ENCODE data around the gene ZFC3H1. TPM values are rescaled to one million over a fixed set of nuclear protein-coding genes. Genes with fewer than 3 reads are reported as not detected.

Gene ZFC3H1, protein sequence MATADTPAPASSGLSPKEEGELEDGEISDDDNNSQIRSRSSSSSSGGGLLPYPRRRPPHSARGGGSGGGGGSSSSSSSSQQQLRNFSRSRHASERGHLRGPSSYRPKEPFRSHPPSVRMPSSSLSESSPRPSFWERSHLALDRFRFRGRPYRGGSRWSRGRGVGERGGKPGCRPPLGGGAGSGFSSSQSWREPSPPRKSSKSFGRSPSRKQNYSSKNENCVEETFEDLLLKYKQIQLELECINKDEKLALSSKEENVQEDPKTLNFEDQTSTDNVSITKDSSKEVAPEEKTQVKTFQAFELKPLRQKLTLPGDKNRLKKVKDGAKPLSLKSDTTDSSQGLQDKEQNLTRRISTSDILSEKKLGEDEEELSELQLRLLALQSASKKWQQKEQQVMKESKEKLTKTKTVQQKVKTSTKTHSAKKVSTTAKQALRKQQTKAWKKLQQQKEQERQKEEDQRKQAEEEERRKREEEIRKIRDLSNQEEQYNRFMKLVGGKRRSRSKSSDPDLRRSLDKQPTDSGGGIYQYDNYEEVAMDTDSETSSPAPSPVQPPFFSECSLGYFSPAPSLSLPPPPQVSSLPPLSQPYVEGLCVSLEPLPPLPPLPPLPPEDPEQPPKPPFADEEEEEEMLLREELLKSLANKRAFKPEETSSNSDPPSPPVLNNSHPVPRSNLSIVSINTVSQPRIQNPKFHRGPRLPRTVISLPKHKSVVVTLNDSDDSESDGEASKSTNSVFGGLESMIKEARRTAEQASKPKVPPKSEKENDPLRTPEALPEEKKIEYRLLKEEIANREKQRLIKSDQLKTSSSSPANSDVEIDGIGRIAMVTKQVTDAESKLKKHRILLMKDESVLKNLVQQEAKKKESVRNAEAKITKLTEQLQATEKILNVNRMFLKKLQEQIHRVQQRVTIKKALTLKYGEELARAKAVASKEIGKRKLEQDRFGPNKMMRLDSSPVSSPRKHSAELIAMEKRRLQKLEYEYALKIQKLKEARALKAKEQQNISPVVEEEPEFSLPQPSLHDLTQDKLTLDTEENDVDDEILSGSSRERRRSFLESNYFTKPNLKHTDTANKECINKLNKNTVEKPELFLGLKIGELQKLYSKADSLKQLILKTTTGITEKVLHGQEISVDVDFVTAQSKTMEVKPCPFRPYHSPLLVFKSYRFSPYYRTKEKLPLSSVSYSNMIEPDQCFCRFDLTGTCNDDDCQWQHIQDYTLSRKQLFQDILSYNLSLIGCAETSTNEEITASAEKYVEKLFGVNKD (N-terminal part only)
- 47.6 and 60.4 TPM in 2 replicates for total RNA-seq
- 17.5 and 23.6 TPM in 2 replicates for polyA plus RNA-seq
- 9.8 and 11.0 TPM in 2 replicates for polyA plus RNA-seq (2011; cell fraction: cytosol; rRNA removed)
- polyA plus RNA-seq (2011; cell fraction: nucleus; rRNA removed) = 185 and 225 TPM in 2 replicates
- 21.5 and 27.2 TPM in 2 replicates for polyA plus RNA-seq (2012)
- polyA minus RNA-seq = 24.8 and 28.8 TPM in 2 replicates
- 15.1 TPM for polyA minus RNA-seq (2011; cell fraction: cytosol; rRNA and poly(A)+ RNA removed)
- polyA minus RNA-seq (2011; cell fraction: nucleus; rRNA and poly(A)+ RNA removed) = 114 and 160 TPM in 2 replicates
- percentile 95 among the genes with signal in this experiment for Bru-seq, nascent RNA
- percentile 84 among the genes with signal in this experiment for BruChase-seq, experiment 1, labeled RNA remaining after a 6-hour chase
- BruChase-seq, experiment 2, labeled RNA remaining after a 2-hour chase = percentile 96 among the genes with signal in this experiment
- long read RNA-seq, full-length matches to known transcripts = 3 of 11 reads
- long read RNA-seq, partial matches to known transcripts = 5 of 11 reads
- long read RNA-seq, other reads (novel, unspliced or antisense) = 3 of 11 reads

DNA sequence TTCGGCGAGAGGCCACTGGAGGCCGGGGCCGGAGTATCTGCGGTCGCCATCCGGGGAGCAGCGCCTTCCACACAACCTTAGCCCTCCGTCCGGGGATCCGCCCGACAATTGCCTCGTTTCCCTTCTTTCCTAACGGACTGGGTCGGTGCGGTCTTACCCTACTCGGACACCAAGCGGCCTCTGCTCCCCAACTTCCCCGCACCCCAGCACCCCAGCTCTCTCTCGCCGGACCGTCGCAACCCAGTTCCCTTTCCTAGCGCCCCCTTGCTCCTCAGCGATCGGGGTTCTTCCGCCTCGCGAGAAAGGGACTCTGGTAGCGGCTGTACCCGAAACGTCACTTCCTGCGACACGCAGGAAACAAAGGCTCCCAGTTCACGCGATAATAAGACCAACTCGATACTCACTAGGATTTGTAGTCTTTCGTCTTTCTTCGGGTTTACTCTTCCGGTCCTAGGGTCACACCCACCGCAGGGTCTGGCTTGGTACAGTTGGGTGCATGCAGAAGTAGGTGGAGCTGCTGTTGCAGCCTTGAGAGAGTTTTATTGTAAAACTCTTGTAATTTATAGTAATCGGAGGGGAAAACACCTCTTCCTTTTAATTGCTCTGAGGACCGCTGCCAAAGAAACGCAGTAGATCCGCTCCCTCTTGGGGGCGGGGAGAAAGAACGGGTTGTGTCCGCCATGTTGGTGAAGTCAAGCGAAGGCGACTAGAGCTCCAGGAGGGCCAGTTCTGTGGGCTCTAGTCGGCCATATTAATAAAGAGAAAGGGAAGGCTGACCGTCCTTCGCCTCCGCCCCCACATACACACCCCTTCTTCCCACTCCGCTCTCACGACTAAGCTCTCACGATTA is at the start of gene ZFC3H1, which contains the start of gene THAP2:
Gene ZFC3H1 (minus strand): TSS at position 288 of the 850 bp plus-strand sequence. CDS start 238 bp downstream, at position 50.
Gene THAP2 (plus strand): TSS at position 741 of the 850 bp plus-strand sequence. CDS start 209 bp downstream, outside the sequence.
- Histone ChIP-seq H4K20me1 (replicated peaks; ENCODE audit: control insufficient read depth, extremely low read depth, insufficient read depth, low read length) (no peaks in the 10 kb centered on the region), H3K4me3 (replicated peaks in 1 of 3; ENCODE audit: insufficient read depth in 1 of 3, low read depth in 1 of 3, low read length in 3 of 3) (peak within 1 kb of the TSS; percentile 81 to 98 (median 92)), H3K4me1 (ENCODE audit: control insufficient read depth, extremely low read depth, insufficient read depth, low read length) (peaks cover 17% of the 10 kb centered on the region), H3K36me3 (ENCODE audit: control insufficient read depth in 2 of 2, extremely low read depth in 1 of 2, insufficient read depth in 2 of 2, low read length in 2 of 2) (peaks cover under 1 to 9% of the 10 kb centered on the region in 2 experiments), H3K9me3 (replicated peaks; ENCODE audit: control insufficient read depth, insufficient read depth, low read length) (no peaks in the 10 kb centered on the region), H3K27ac (ENCODE audit: insufficient read depth, low read depth, low read length) (peak within 1 kb of the TSS; percentile 56), H3K79me2 (ENCODE audit: control insufficient read depth, insufficient read depth, low read length) (peaks cover 54% of the 10 kb centered on the region), H3K27me3 (ENCODE audit: control insufficient read depth in 2 of 2, insufficient read depth in 2 of 2, low read length in 2 of 2) (no peaks in the 10 kb centered on the region), H3K4me2 (ENCODE audit: insufficient read depth, low read length) (peak within 1 kb of the TSS; percentile 98), H3K9me1 (replicated peaks; ENCODE audit: control insufficient read depth, extremely low read depth, insufficient read depth, low read length) (no peaks in the 10 kb centered on the region), H3K9ac (replicated peaks; ENCODE audit: extremely low read depth, insufficient read depth, low read length) (peak within 1 kb of the TSS; percentile 75), H2AFZ (ENCODE audit: low read depth, low read length) (peak within 1 kb of the TSS; percentile 64)
- DNase-seq (ENCODE audit: low read depth, low spot score) (peak; percentile 99), FAIRE-seq (peak; percentile 92)
- dilution Hi-C loops (cut with MboI; ENCODE audit: extremely low pct_ligation_motif_present, low sequenced_read_pairs) = no loop called here
- ChIA-PET POLR2A (interaction anchor here (0.8 to 2.4 kb wide), 5 partner anchors 8 to 91 kb away, joined by 3 to 18 read pairs (median 3); partner anchors contain the start of genes RAB21 and TMEM19), CTCF (interaction anchor here (0.8 to 4.3 kb wide), 12 partner anchors 11 to 91 kb away, joined by 3 to 36 read pairs (median 4); partner anchors contain the start of genes RAB21 and TMEM19)
- TF ChIP-seq MYC (IDR thresholded peaks at IDR 0.05; ENCODE audit: low read depth, low read length) (no peak), POLR2AphosphoS5 (IDR thresholded peaks at IDR 0.05; ENCODE audit: insufficient read depth, low read depth, low read length) (peak; percentile 65), EZH2 (IDR thresholded peaks at IDR 0.05; ENCODE audit: borderline replicate concordance, low read depth, low read length, severe bottlenecking) (no peak), POLR2A (IDR thresholded peaks at IDR 0.05; ENCODE audit: low read depth, low read length) (peak; percentile 73), JUN (IDR thresholded peaks at IDR 0.05; ENCODE audit: borderline replicate concordance, insufficient read depth, insufficient read length, low read depth) (no peak), GATA2 (IDR thresholded peaks at IDR 0.05; ENCODE audit: insufficient read depth, insufficient read length, low read depth, low read length) (no peak), FOS (IDR thresholded peaks at IDR 0.05; ENCODE audit: borderline replicate concordance, insufficient read depth, low read length) (no peak)
- TF ChIP-seq, protein P1, sequence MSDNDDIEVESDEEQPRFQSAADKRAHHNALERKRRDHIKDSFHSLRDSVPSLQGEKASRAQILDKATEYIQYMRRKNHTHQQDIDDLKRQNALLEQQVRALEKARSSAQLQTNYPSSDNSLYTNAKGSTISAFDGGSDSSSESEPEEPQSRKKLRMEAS (IDR thresholded peaks at IDR 0.05; ENCODE audit: insufficient read depth, insufficient read length) = no peak
- TF ChIP-seq, protein P2, sequence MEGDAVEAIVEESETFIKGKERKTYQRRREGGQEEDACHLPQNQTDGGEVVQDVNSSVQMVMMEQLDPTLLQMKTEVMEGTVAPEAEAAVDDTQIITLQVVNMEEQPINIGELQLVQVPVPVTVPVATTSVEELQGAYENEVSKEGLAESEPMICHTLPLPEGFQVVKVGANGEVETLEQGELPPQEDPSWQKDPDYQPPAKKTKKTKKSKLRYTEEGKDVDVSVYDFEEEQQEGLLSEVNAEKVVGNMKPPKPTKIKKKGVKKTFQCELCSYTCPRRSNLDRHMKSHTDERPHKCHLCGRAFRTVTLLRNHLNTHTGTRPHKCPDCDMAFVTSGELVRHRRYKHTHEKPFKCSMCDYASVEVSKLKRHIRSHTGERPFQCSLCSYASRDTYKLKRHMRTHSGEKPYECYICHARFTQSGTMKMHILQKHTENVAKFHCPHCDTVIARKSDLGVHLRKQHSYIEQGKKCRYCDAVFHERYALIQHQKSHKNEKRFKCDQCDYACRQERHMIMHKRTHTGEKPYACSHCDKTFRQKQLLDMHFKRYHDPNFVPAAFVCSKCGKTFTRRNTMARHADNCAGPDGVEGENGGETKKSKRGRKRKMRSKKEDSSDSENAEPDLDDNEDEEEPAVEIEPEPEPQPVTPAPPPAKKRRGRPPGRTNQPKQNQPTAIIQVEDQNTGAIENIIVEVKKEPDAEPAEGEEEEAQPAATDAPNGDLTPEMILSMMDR (IDR thresholded peaks at IDR 0.05; ENCODE audit: extremely low read depth in 1 of 2, insufficient read depth in 1 of 2, low read depth in 1 of 2, low read length in 2 of 2) = peak in 1 of 2 donors; percentile 31
- intact Hi-C loops (cut with micrococcal nuclease) = loop anchor here (1.0 to 2.0 kb wide), 5 partner anchors 23 to 176 kb away; partner anchors contain the start of genes RAB21, TBC1D15 and TMEM19
- no TSS peak for BruUV-seq (replicated peaks)
